ENCODE measurements around the gene PLA2G6. TPM values are rescaled to one million over a fixed set of nuclear protein-coding genes. Genes with fewer than 3 reads are reported as not detected.
A peak's percentile ranks its signal among the peaks of the same experiment; 100 is the strongest.

PLA2G6 gene
- total and polyA plus RNA-seq, 8 donors: 6.0 to 68.3 (median 25.8) TPM

DNA sequence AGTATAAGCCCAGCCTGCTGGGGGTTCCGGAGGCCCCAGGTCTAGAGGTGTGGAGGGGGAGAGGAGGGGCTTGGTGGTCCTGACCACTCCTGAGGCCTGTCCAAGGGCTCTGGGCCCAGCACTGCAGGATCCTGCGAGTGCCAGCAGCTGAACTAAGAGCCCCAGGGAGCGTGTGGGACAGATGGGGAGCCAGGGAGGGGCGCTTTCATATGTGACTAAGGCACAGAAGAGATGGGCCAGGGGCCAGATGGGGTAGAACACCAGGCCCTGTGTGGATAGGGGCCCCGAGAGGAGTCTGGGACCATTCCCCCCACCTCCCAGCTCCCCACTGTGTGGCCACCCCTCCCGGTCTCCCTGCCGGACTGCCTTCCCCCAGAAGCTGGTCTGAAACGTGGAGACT, 38.5 kb upstream of the PLA2G6 start:
- H3K27me3 ChIP-seq: no peaks in the 10 kb centered on the region
- WGBS, 5 donors: 58 to 88% (median 67%) methylated on average over 5 to 8 of the region's 8 CpGs
- peaks cover 18 to 63% (median 58%) of the 10 kb centered on the region in 4 donors for H3K36me3 ChIP-seq
- no peaks in the 10 kb centered on the region for H3K9me3 ChIP-seq
- H3K27ac ChIP-seq: peak overlapping the region; percentile 62 to 97 (median 94)
- DNase-seq: peak in 1 of 2 donors; percentile 44
- TF ChIP-seq POLR2A (IDR thresholded peaks at IDR 0.05) (no peak), EP300 (IDR thresholded peaks at IDR 0.05) (no peak), POLR2AphosphoS5 (IDR thresholded peaks at IDR 0.05) (no peak), CTCF (IDR thresholded peaks at IDR 0.05) (no peak)
- intact Hi-C loops (cut with DNase I; ENCODE audit: low total_unique reads): no loop called here
- no peak overlapping the region for H3K4me3 ChIP-seq
- H3K4me1 ChIP-seq: peaks cover 40 to 81% (median 54%) of the 10 kb centered on the region in 4 donors

- DNase-seq: peak in 1 of 2 donors; percentile 57
- TF ChIP-seq POLR2A (IDR thresholded peaks at IDR 0.05): no peak
- TF ChIP-seq POLR2AphosphoS5 (IDR thresholded peaks at IDR 0.05): no peak
- no peak for TF ChIP-seq EP300 (IDR thresholded peaks at IDR 0.05)
- no peak for TF ChIP-seq CTCF (IDR thresholded peaks at IDR 0.05)
- intact Hi-C loops (cut with DNase I; ENCODE audit: low total_unique reads): no loop called here
- Histone ChIP-seq H3K4me1 (peaks cover 43 to 86% (median 59%) of the 10 kb centered on the region in 4 donors), H3K4me3 (no peak overlapping the region), H3K27me3 (no peaks in the 10 kb centered on the region), H3K27ac (peak overlapping the region; percentile 62 to 97 (median 94)), H3K9me3 (no peaks in the 10 kb centered on the region), H3K36me3 (peaks cover 12 to 63% (median 56%) of the 10 kb centered on the region in 4 donors)
- 56 to 64% (median 59%) methylated on average over 7 to 10 of the region's 10 CpGs for WGBS, 5 donors
Measured at GRCh38 chr22:38219632-38220031, 38.0 kb upstream of the PLA2G6 start.

GRCh38 chr22:38218661-38219622, 37.3 kb upstream of the PLA2G6 start:
- Histone ChIP-seq H3K4me1 (peaks cover 50 to 92% (median 64%) of the 10 kb centered on the region in 4 donors), H3K9me3 (no peaks in the 10 kb centered on the region), H3K36me3 (peaks cover 5 to 63% (median 52%) of the 10 kb centered on the region in 4 donors), H3K27me3 (no peaks in the 10 kb centered on the region), H3K4me3 (no peak overlapping the region), H3K27ac (peak overlapping the region; percentile 62 to 97 (median 94))
- intact Hi-C loops (cut with DNase I; ENCODE audit: low total_unique reads): no loop called here
- WGBS, 5 donors: 28 to 40% (median 35%) methylated on average over 20 to 25 of the region's 25 CpGs
- TF ChIP-seq POLR2AphosphoS5 (IDR thresholded peaks at IDR 0.05) (peak; percentile 76 to 94 (median 84)), CTCF (IDR thresholded peaks at IDR 0.05) (no peak), EP300 (IDR thresholded peaks at IDR 0.05) (peak; percentile 55)
- DNase-seq: peak; percentile 92 to 96

DNA sequence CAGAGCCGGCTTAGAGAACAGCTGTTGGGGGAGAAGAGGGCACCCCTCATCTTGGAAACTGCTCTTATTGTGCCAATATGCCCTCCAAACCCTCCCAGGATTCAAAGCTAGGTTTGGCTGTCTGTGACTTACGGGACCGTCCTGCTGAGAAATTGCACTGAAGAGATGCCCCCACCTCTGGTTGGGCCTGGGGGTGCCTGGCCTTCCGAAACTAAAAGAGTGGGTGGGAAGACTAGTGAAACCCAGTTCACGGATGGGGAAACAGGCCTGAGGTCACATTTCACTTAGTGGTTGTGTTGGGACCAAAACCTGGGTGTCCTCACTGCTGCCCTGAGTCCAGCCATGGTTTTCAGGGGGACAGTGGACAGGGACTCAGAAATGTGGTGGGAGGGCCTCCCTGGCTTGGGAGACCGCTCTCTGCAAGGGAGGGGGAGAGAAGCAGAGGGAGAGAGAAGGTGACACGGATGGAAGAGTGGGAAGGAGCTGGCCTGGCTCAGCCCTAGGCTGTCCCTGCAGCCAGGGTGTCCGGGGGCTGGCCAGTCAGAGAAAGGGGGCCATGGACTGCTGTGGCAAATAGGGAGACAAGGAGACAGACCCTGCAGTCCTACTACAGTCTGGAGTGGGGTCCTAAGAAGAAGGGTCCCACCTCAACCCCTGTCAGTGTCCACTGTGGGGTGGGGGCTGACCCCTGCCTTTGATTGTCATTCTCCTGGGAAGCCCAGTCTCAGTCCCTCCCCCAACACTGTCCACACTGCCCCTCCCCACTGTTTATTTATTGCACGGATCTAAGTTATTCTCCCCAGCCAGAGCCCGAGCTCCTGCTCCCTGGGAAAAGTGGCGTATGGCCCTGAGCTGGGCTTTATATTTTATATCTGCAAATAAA, 33.8 kb upstream of the PLA2G6 start:
- WGBS, 5 donors: 76 to 86% (median 78%) methylated on average over 11 of the region's 11 CpGs
- DNase-seq: peak in 1 of 2 donors; percentile 22
- H3K9me3 ChIP-seq: no peaks in the 10 kb centered on the region

More for the DNA sequence above, 33.8 kb upstream of the PLA2G6 start:
- Histone ChIP-seq H3K4me1 (peaks cover 37 to 74% (median 43%) of the 10 kb centered on the region in 4 donors), H3K4me3 (no peak overlapping the region), H3K36me3 (peaks cover 0 to 40% (median 20%) of the 10 kb centered on the region in 4 donors), H3K27me3 (no peaks in the 10 kb centered on the region), H3K27ac (peak overlapping the region in 4 of 5 donors; percentile 0 to 77 (median 48))
- TF ChIP-seq CTCF (IDR thresholded peaks at IDR 0.05): no peak
- intact Hi-C loops (cut with DNase I; ENCODE audit: low total_unique reads): no loop called here

Data from stomach (tissue), 9 donors.